GM12878 (cell line): ENCODE data around the gene CAPN7. TPM values are rescaled to one million over a fixed set of nuclear protein-coding genes. Genes with fewer than 3 reads are reported as not detected.

Experiments used
- ATAC-seq: fragments of 200-7000 bp; cut with Tn5 transposase; 3 replicates; pipeline ENCODE4 v1.9.1; 2020; ENCODE audit warnings: mild to moderate bottlenecking, moderate library complexity
- BruUV-seq: library from RNA; stranded (reverse); fragments of 400-500 nt; replicated peaks from 2 replicates; lab custom pipeline; 2021; lab: Mats Ljungman, UMichigan
- CTCF ChIA-PET: fragments of 300-600 bp; sonication (Branson Sonifier 250); formaldehyde crosslinking; extraction: SDS; loops from one replicate; lab custom pipeline; 2021; ENCODE audit warnings: inconsistent platforms; lab: Yijun Ruan, JAX
- POLR2A ChIA-PET: fragments of 350-600 bp; formaldehyde crosslinking; extraction: SDS; loops from one replicate; lab custom pipeline; 2021; ENCODE audit warnings: inconsistent platforms; lab: Charles Lee
- RAD21 ChIA-PET: fragments of 300-600 bp; sonication (Branson Sonifier 250); formaldehyde crosslinking; loops from one replicate; lab custom pipeline; 2023; ENCODE audit warnings: antibody characterized with exemption; ENCODE audit not compliant: unreplicated experiment; lab: Charles Lee
- SMC1A ChIA-PET: fragments of 300-600 bp; sonication (Branson Sonifier 250); formaldehyde crosslinking; loops from one replicate; lab custom pipeline; 2023; ENCODE audit not compliant: unreplicated experiment, uncharacterized antibody; lab: Charles Lee
- DNase-seq: peaks from one replicate; pipeline ENCODE4 v3.0.0-alpha.2; 2011; ENCODE audit warnings: low read depth, low spot score
- FAIRE-seq: peaks from 3 replicates; lab custom pipeline; 2011; peaks lifted over from hg19 to GRCh38; lab: Jason Lieb, UNC
- H2AFZ ChIP-seq: 2 replicates; pipeline ENCODE4 v1.6.0; 2011; ENCODE audit warnings: low read depth, low read length, control low read depth; ENCODE audit not compliant: control insufficient read depth
- H3K27ac ChIP-seq: 2 replicates; pipeline ENCODE4 v1.5.1; 2011; ENCODE audit warnings: control low read depth; ENCODE audit not compliant: control insufficient read depth, insufficient read depth
- H3K27me3 ChIP-seq, 2 experiments: replicated peaks in 1 of 2; 2 replicates each; pipeline versions ENCODE4 v1.6.0 to v1.6.1; 2011; ENCODE audit warnings: low read length in 1 of 2; ENCODE audit not compliant: control insufficient read depth in 2 of 2, insufficient read depth in 2 of 2
- H3K36me3 ChIP-seq, 2 experiments: 2 replicates each; pipeline ENCODE4 v1.5.1; 2011; ENCODE audit warnings: low read length in 1 of 2; ENCODE audit not compliant: control insufficient read depth in 2 of 2, insufficient read depth in 2 of 2
- H3K4me1 ChIP-seq: 2 replicates; pipeline ENCODE4 v1.6.1; 2011; ENCODE audit warnings: mild to moderate bottlenecking, low read length, moderate library complexity, mixed read lengths; ENCODE audit not compliant: control insufficient read depth, insufficient read depth
- H3K4me2 ChIP-seq: 2 replicates; pipeline ENCODE4 v1.6.0; 2011; ENCODE audit warnings: control low read depth; ENCODE audit not compliant: control insufficient read depth, insufficient read depth
- H3K4me3 ChIP-seq: fragments of 200-600 bp; sonication (generic); 2 replicates; pipeline ENCODE4 v1.5.1; 2016
- H3K79me2 ChIP-seq: 2 replicates; pipeline ENCODE4 v1.6.0; 2011; ENCODE audit warnings: low read length; ENCODE audit not compliant: control insufficient read depth, insufficient read depth
- H3K9ac ChIP-seq: 2 replicates; pipeline ENCODE4 v1.8.0; 2011; ENCODE audit warnings: low read length, control low read depth, mixed read lengths; ENCODE audit not compliant: control insufficient read depth, insufficient read depth
- H3K9me3 ChIP-seq: replicated peaks from 3 replicates; pipeline ENCODE4 v1.5.1; 2011; ENCODE audit warnings: mild to moderate bottlenecking, low read length; ENCODE audit not compliant: control insufficient read depth, insufficient read depth
- H4K20me1 ChIP-seq: 2 replicates; pipeline ENCODE4 v1.6.0; 2011; ENCODE audit not compliant: control insufficient read depth, insufficient read depth
- CHD4 ChIP-seq: fragments of 200-600 bp; sonication (generic); IDR thresholded peaks from 2 replicates; pipeline ENCODE4 v1.6.1; 2016; ENCODE audit warnings: mild to moderate bottlenecking
- CREB1 ChIP-seq: IDR thresholded peaks from 2 replicates; pipeline ENCODE4 v1.6.1; 2012; ENCODE audit warnings: low read depth, mild to moderate bottlenecking, inconsistent platforms
- ELK1 ChIP-seq: IDR thresholded peaks from 2 replicates; pipeline ENCODE4 v1.6.1; 2012; ENCODE audit warnings: low read depth, low read length, improper control_type of control experiment
- EZH2 ChIP-seq: IDR thresholded peaks from 2 replicates; pipeline ENCODE4 v1.6.1; 2012; ENCODE audit warnings: low read depth, mild to moderate bottlenecking, control low read depth, inconsistent platforms, low read length, borderline replicate concordance; ENCODE audit not compliant: control insufficient read depth
- HDGF ChIP-seq: fragments of 450-650 bp; IDR thresholded peaks from 2 replicates; pipeline ENCODE4 v1.6.1; 2016; ENCODE audit warnings: antibody characterized with exemption
- IKZF1 ChIP-seq: fragments of 450-650 bp; conservative IDR thresholded peaks from 2 replicates; pipeline ENCODE4 v1.6.1; 2017; ENCODE audit warnings: antibody characterized with exemption, mild to moderate bottlenecking
- MYC ChIP-seq: IDR thresholded peaks from 2 replicates; pipeline ENCODE4 v1.6.1; 2011; ENCODE audit warnings: mild to moderate bottlenecking, low read length, moderate library complexity, inconsistent platforms; ENCODE audit not compliant: insufficient read depth, insufficient replicate concordance, insufficient read length, severe bottlenecking
- RAD51 ChIP-seq: fragments of 450-650 bp; IDR thresholded peaks from 2 replicates; pipeline ENCODE4 v1.6.1; 2016; ENCODE audit warnings: moderate library complexity, mild to moderate bottlenecking, inconsistent platforms
- RUNX3 ChIP-seq: IDR thresholded peaks from 2 replicates; pipeline ENCODE4 v1.6.1; 2012; ENCODE audit warnings: low read length, inconsistent platforms
- SIX5 ChIP-seq: IDR thresholded peaks from 2 replicates; pipeline ENCODE4 v1.6.1; 2011; ENCODE audit warnings: mild to moderate bottlenecking, low read depth, low read length, moderate library complexity; ENCODE audit not compliant: severe bottlenecking
- SREBF1 ChIP-seq: IDR thresholded peaks from 2 replicates; pipeline ENCODE4 v1.6.1; 2012; ENCODE audit warnings: mild to moderate bottlenecking, low read length
- SREBF2 ChIP-seq: IDR thresholded peaks from 2 replicates; pipeline ENCODE4 v1.6.1; 2012; ENCODE audit warnings: mild to moderate bottlenecking, low read length
- SRF ChIP-seq, 2 experiments: IDR thresholded peaks; 2 replicates each; pipeline ENCODE4 v1.6.1; 2011; ENCODE audit warnings: low read depth in 2 of 2, low read length in 2 of 2, mild to moderate bottlenecking in 1 of 2, moderate library complexity in 1 of 2
- TAF1 ChIP-seq: IDR thresholded peaks from 2 replicates; pipeline ENCODE4 v1.6.1; 2011; ENCODE audit warnings: mild to moderate bottlenecking, low read depth, low read length, borderline replicate concordance
- USF1 ChIP-seq: IDR thresholded peaks from 2 replicates; pipeline ENCODE4 v1.6.1; 2011; ENCODE audit warnings: borderline replicate concordance, low read depth, mild to moderate bottlenecking, moderate library complexity, mixed read lengths, low read length; ENCODE audit not compliant: insufficient read depth; ENCODE audit errors: extremely low read length
- ZBTB33 ChIP-seq: fragments of 450-650 bp; IDR thresholded peaks from 2 replicates; pipeline ENCODE4 v1.6.1; 2017; ENCODE audit warnings: mild to moderate bottlenecking
- ZNF24 ChIP-seq: fragments of 450-650 bp; IDR thresholded peaks from 2 replicates; pipeline ENCODE4 v1.6.1; 2017; ENCODE audit warnings: antibody characterized with exemption, mild to moderate bottlenecking
- ZNF274 ChIP-seq: IDR thresholded peaks from one replicate; pipeline ENCODE4 v1.8.0; 2011; ENCODE audit not compliant: insufficient read length, insufficient read depth
- ZZZ3 ChIP-seq: IDR thresholded peaks from 2 replicates; pipeline ENCODE4 v1.6.1; 2011; ENCODE audit warnings: low read depth; ENCODE audit not compliant: control insufficient read depth, insufficient read length
- WGBS: methylation state at CpG from one replicate; pipeline ENCODE4 v1.1.6; 2016; ENCODE audit warnings: low lambda C conversion rate; ENCODE audit not compliant: insufficient replicate concordance, insufficient coverage; ENCODE audit errors: missing lambda C conversion rate; 5-methylcytosine and 5-hydroxymethylcytosine counted together
- in situ Hi-C: fragments of 300-500 bp; cut with MboI; formaldehyde crosslinking; loops from 9 replicates; pipeline ENCODE4 v1.14.3; 2018; ENCODE audit warnings: mixed read lengths
- intact Hi-C: fragments of 100-400 bp; cut with micrococcal nuclease; formaldehyde crosslinking; loops from one replicate; pipeline ENCODE4 v1.14.2; 2022; ENCODE audit not compliant: unreplicated experiment
- polyA plus RNA-seq, 11 experiments: library from polyadenylated mRNA; depleted of rRNA in 4 of 11; unstranded in 6 of 11; stranded (reverse) in 5 of 11; fragments of >200 nt; fragmentation: Nextera tagmentation in 4 of 11; fragmentation: Illumina TruSeq in 1 of 11; extraction: Ambion mirVana in 4 of 11; extraction: Trizol in 1 of 11; gene quantifications; 1 replicate in 1 of 11; 2 replicates in 10 of 11; pipeline versions ENCODE4 v1.2.1 to v1.2.3, GENCODE V29; 2011 to 2016; ENCODE audit warnings: inconsistent platforms in 2 of 11, missing spikeins in 2 of 11, low read depth in 1 of 11
- total RNA-seq, 4 experiments: library from RNA; depleted of rRNA in 3 of 4; stranded (reverse); fragments of >200 nt in 3 of 4; fragmentation: Illumina TruSeq in 1 of 4; extraction: Trizol in 1 of 4; gene quantifications; 2 replicates each; pipeline versions ENCODE4 v1.2.1 to v1.2.3, GENCODE V29; 2013 to 2021

CAPN7 gene
- total and polyA plus RNA-seq, 10 of the 15 experiments (the other 5 are each of a cell fraction or from before 2014, with no cell fraction given): 5.3 to 27.0 (median 18.2) TPM

- H3K27me3 ChIP-seq: no peaks in the 10 kb centered on the region
- intact Hi-C loops: loop anchor here (2.0 kb wide), 1 partner anchor 287 kb away; no protein-coding TSS in a partner anchor
- no TSS peak for BruUV-seq
- POLR2A ChIA-PET: interaction anchor here (0.7 to 2.6 kb wide), 6 partner anchors 64 to 138 kb away, joined by 3 to 8 read pairs (median 4); partner anchors contain the start of gene SH3BP5
- no peak overlapping the region for H3K4me3 ChIP-seq
- no peak for FAIRE-seq
- H4K20me1 ChIP-seq: no peaks in the 10 kb centered on the region
- H2AFZ ChIP-seq: peak overlapping the region; percentile 47
- in situ Hi-C loops: loop anchor here (5.0 to 10.0 kb wide), 2 partner anchors 113 to 285 kb away; no protein-coding TSS in a partner anchor
- CTCF ChIA-PET: interaction anchor here (0.9 to 11.8 kb wide), 33 partner anchors 10 to 291 kb away, joined by 3 to 302 read pairs (median 9); partner anchors contain the start of genes CAPN7 and SH3BP5
- SMC1A ChIA-PET: interaction anchor here (0.6 to 16.3 kb wide), 23 partner anchors 9 to 289 kb away, joined by 3 to 223 read pairs (median 18); partner anchors contain the start of genes CAPN7 and SH3BP5
- RAD21 ChIA-PET: interaction anchor here (0.8 to 10.2 kb wide), 20 partner anchors 40 to 287 kb away, joined by 3 to 143 read pairs (median 13); partner anchors contain the start of gene SH3BP5
- ATAC-seq: no peak
- peaks cover 39% of the 10 kb centered on the region for H3K4me1 ChIP-seq
- peaks cover 7 to 40% of the 10 kb centered on the region in 2 experiments; a peak in 3 of 4 replicates for H3K36me3 ChIP-seq
- H3K9ac ChIP-seq: peak overlapping the region; percentile 47; the same call in 1 of the 2 replicates
- WGBS: 35% methylated on average over 29 of the region's 29 CpGs
- no peaks in the 10 kb centered on the region for H3K9me3 ChIP-seq
- peaks cover 6% of the 10 kb centered on the region for H3K79me2 ChIP-seq
- peak overlapping the region; percentile 77 for H3K27ac ChIP-seq
- peak overlapping the region; percentile 54 for H3K4me2 ChIP-seq
- no peak for DNase-seq
- TF ChIP-seq ZZZ3 (no peak), SRF (IDR thresholded peaks at IDR 0.05; ENCODE audit: low read depth in 2 of 2, low read length in 2 of 2) (no peak), ZBTB33 (no peak), EZH2 (no peak), IKZF1 (no peak), HDGF (no peak), CREB1 (peak; percentile 31; the same call in 1 of the 2 replicates), RUNX3 (peak; percentile 34; the same call in 1 of the 2 replicates), ZNF274 (no peak), USF1 (no peak), ZNF24 (no peak), CHD4 (no peak), RAD51 (no peak), MYC (no peak), ELK1 (no peak), TAF1 (no peak), SREBF1 (no peak), SIX5 (no peak), SREBF2 (no peak)
These were observed 63.3 kb downstream of the CAPN7 start for GRCh38 chr3:15269091-15269989.
